Stomach (tissue), 4 donors: ENCODE results near the gene NANOS3.
"Not testable (repeated sequence)": the region's sequence is repeated elsewhere in the genome, so short reads cannot be mapped to it uniquely, and the experiment has no call there.

Source experiments
- POLR2A ChIP-seq, 4 donors: fragments of 450-650 bp; IDR thresholded peaks; one replicate each; pipeline ENCODE4 v1.6.1; 2016; ENCODE audit warnings: antibody characterized with exemption in 4 of 4, control low read depth in 2 of 4, mild to moderate bottlenecking in 1 of 4, moderate library complexity in 1 of 4
- POLR2AphosphoS5 ChIP-seq, 3 donors: sonication (generic); formaldehyde crosslinking; IDR thresholded peaks; one replicate each; pipeline ENCODE4 v1.6.1; 2016; ENCODE audit warnings: antibody characterized with exemption in 3 of 3
- TF ChIP-seq, protein P1 (sequence below), 7 experiments: fragments of 450-650 bp in 4 of 7; fragments of 200-600 bp in 3 of 7; sonication (generic) in 3 of 7; IDR thresholded peaks; one replicate each; pipeline ENCODE4 v1.5.1; 2016 to 2019; ENCODE audit warnings: antibody characterized with exemption in 7 of 7, control low read depth in 2 of 7, mild to moderate bottlenecking in 1 of 7

- not testable (repeated sequence) for TF ChIP-seq POLR2A, POLR2AphosphoS5 (IDR thresholded peaks at IDR 0.05)
- TF ChIP-seq, protein P1, sequence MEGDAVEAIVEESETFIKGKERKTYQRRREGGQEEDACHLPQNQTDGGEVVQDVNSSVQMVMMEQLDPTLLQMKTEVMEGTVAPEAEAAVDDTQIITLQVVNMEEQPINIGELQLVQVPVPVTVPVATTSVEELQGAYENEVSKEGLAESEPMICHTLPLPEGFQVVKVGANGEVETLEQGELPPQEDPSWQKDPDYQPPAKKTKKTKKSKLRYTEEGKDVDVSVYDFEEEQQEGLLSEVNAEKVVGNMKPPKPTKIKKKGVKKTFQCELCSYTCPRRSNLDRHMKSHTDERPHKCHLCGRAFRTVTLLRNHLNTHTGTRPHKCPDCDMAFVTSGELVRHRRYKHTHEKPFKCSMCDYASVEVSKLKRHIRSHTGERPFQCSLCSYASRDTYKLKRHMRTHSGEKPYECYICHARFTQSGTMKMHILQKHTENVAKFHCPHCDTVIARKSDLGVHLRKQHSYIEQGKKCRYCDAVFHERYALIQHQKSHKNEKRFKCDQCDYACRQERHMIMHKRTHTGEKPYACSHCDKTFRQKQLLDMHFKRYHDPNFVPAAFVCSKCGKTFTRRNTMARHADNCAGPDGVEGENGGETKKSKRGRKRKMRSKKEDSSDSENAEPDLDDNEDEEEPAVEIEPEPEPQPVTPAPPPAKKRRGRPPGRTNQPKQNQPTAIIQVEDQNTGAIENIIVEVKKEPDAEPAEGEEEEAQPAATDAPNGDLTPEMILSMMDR (IDR thresholded peaks at IDR 0.05): not testable (repeated sequence)
These were observed 45.2 kb downstream of the NANOS3 start for GRCh38 chr19:13922118-13922517.
